Adipocyte (in vitro differentiated cells): ENCODE data around the gene ERG.

Source experiments
- DNase-seq: peaks from one replicate; pipeline ENCODE4 v3.0.0-alpha.2; 2015; ENCODE audit warnings: low read depth
- H3K27me3 ChIP-seq: replicated peaks from 2 replicates; pipeline ENCODE4 v1.7.0; 2013; ENCODE audit warnings: mild to moderate bottlenecking, low read length, moderate library complexity; ENCODE audit not compliant: control insufficient read depth, insufficient read depth
- H3K36me3 ChIP-seq: 2 replicates; pipeline ENCODE4 v1.7.0; 2013; ENCODE audit warnings: low read length, mild to moderate bottlenecking, moderate library complexity; ENCODE audit not compliant: control insufficient read depth, insufficient read depth, severe bottlenecking
- H3K4me1 ChIP-seq: 2 replicates; pipeline ENCODE4 v1.7.0; 2013; ENCODE audit warnings: mild to moderate bottlenecking, low read length, moderate library complexity; ENCODE audit not compliant: control insufficient read depth, insufficient read depth
- H3K4me3 ChIP-seq: 2 replicates; pipeline ENCODE4 v1.7.0; 2013; ENCODE audit warnings: mild to moderate bottlenecking, low read length, moderate library complexity
- H3K9ac ChIP-seq: 2 replicates; pipeline ENCODE4 v1.7.0; 2013; ENCODE audit warnings: mild to moderate bottlenecking, low read length, moderate library complexity
- H3K9me3 ChIP-seq: 2 replicates; pipeline ENCODE4 v1.7.0; 2013; ENCODE audit warnings: mild to moderate bottlenecking, low read length, moderate library complexity; ENCODE audit not compliant: control insufficient read depth

The ERG gene

DNA sequence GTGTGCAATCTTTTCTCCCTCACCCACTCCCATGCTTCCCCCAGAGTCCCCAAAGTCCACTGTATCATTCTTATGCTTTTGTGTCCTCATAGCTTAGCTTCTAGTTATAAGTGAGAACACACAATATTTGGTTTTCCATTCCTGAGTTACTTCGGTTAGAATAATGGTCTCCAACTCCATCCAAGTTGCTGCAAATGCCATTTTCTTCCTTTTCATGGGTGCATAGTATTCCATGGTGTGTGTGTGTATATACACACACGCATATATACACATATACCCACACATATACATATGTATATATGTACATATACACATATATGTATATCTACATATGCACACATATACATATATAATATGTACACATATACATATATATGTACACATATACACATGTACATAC is 69.3 kb downstream of the ERG start:
- DNase-seq: no peak
- Histone ChIP-seq H3K27me3 (peaks cover 10% of the 10 kb centered on the region), H3K4me3 (no peak overlapping the region), H3K36me3 (no peaks in the 10 kb centered on the region), H3K4me1 (no peaks in the 10 kb centered on the region), H3K9ac (no peak overlapping the region), H3K9me3 (no peaks in the 10 kb centered on the region)

DNA sequence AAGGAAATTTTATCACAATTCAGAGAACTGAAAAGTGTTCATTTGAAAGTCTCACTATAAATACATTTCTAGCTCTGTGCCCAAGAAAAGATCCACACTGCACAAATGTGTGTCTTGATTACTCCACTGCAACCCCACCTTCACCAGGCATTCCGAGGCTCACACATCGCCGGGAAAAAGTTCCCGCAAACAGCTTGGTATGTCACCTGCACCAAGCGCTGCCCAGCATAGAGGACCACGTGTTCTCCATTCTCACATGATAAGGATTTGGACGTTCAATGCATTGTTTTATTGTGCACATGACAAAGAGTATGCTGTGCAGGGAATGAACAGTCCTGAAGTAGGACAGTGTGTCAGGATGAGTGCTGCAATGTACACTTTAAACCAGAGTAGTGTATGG is 70.1 kb downstream of the ERG start:
- Histone ChIP-seq H3K4me1 (no peaks in the 10 kb centered on the region), H3K9ac (no peak overlapping the region), H3K36me3 (no peaks in the 10 kb centered on the region), H3K4me3 (no peak overlapping the region), H3K9me3 (no peaks in the 10 kb centered on the region), H3K27me3 (peaks cover 10% of the 10 kb centered on the region)
- no peak for DNase-seq

DNA sequence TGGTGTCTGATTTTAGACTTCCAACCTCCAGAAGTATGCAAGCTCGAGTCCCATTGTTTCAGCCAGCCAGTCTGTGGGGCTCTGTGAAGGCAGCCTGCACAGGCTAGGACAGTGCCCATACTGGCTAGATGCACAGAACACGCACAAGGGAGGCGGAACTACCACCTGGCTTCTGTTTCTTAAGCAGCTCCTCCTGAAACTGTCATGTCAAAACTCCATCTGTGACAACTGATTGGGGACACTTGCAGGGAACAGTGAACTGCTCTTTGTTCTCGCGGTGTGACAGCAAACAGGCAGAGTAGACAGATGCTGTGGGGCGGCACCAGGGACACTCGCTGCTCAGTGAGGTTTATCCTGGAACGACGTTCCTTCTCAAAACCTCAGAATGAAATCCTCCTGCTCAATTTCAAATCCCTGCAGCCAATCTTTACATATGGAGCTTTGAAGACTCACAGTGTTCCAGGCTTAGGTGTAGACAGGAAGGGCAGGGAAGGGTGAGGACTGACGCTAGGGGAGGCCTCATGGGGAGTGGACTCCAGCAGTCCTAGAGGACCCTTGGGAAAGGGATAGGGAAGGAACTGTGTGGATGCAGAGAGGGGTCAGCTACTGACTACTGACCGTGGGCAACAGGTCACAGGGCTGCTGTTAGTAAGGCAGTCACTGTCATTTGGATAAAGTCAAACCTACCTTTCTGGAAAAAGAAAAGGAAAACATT is 73.8 kb downstream of the ERG start:
- Histone ChIP-seq H3K4me1 (no peaks in the 10 kb centered on the region), H3K9me3 (no peaks in the 10 kb centered on the region), H3K4me3 (no peak overlapping the region), H3K9ac (no peak overlapping the region), H3K27me3 (peaks cover 10% of the 10 kb centered on the region), H3K36me3 (no peaks in the 10 kb centered on the region)
- DNase-seq: no peak

DNA sequence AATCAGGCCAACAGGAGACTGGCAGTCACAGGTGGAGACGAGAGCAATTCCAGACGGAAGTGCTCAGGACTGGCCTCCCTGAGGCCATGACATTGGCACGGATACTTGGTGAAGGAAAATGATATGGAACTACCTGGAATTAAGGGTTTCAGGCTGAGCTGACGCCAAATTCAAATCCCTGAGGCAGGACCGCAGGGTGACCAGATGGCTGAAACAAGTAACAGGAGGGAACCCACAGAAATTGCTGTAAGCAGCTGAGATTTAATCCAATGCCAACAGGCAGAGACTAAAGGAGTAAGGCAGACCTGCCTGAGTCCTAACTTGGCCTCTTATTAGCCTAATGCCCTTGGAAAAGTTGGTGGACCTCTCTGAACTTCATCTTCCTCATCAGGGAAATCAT is 76.2 kb downstream of the ERG start:
- Histone ChIP-seq H3K4me3 (no peak overlapping the region), H3K9me3 (no peaks in the 10 kb centered on the region), H3K36me3 (no peaks in the 10 kb centered on the region), H3K27me3 (peaks cover 3% of the 10 kb centered on the region), H3K4me1 (no peaks in the 10 kb centered on the region), H3K9ac (no peak overlapping the region)
- DNase-seq: no peak

DNA sequence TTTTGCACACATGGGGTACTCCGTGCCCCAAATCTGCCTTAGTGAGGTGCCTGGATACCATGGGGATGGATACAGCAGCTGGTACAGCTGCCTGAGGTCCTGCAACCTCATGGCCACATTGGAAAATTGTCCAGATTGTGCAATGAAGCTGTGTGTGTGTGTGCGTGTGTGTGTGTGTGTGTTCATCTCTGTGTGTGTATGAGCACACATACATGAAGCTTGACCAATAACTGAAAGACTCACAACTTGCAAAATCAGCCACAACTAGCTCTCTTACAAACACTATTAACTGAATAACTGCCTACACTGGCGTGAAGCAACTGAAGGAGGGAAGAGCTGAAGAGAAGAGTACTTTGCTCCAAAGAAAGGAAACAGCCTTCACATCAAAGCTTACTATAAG is 78.1 kb downstream of the ERG start:
- Histone ChIP-seq H3K9me3 (no peaks in the 10 kb centered on the region), H3K36me3 (no peaks in the 10 kb centered on the region), H3K4me3 (no peak overlapping the region), H3K27me3 (peaks cover 3% of the 10 kb centered on the region), H3K9ac (no peak overlapping the region), H3K4me1 (no peaks in the 10 kb centered on the region)
- no peak for DNase-seq

DNA sequence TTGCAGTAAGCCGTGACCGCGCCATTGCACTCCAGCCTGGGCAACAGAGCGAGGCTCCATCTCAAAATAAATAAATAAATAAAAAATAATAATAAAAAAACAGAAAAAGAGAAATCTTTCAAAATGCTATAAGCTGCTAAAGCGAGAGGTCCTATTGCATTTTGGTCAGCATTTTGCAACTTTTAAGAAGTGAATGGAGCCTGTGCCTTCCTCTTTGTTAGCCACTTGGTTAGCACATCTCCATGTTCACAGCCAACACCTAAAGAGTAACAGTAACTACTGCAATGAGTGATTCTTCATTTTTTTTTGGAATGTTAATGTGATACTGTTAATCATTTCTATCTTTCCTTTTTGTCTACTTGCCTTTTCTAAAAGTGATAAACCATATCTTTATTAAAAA is 80.6 kb downstream of the ERG start:
- Histone ChIP-seq H3K4me3 (no peak overlapping the region), H3K4me1 (no peaks in the 10 kb centered on the region), H3K9ac (no peak overlapping the region), H3K27me3 (no peaks in the 10 kb centered on the region), H3K9me3 (no peaks in the 10 kb centered on the region), H3K36me3 (no peaks in the 10 kb centered on the region)
- no peak for DNase-seq

DNA sequence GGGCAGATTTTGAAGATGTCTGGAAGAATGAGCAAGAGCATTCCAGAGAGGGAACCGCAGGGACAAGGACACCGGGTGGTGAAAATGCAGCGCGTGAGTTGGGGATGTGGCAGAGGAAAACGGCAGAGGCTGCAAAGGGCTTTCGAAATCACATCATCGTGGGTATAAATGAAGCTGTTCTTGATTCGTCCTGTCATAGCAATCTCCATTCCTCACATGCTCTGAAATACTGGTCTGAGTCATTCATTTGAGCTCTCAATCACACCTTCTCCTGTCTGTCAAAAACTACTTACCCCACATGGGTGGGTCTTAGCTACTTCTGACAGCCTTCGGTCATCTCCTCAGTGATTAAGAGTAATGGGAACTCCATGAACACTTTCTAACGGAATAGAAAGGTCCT is 81.5 kb downstream of the ERG start:
- Histone ChIP-seq H3K4me3 (no peak overlapping the region), H3K36me3 (no peaks in the 10 kb centered on the region), H3K9me3 (no peaks in the 10 kb centered on the region), H3K27me3 (no peaks in the 10 kb centered on the region), H3K9ac (no peak overlapping the region), H3K4me1 (no peaks in the 10 kb centered on the region)
- no peak for DNase-seq

DNA sequence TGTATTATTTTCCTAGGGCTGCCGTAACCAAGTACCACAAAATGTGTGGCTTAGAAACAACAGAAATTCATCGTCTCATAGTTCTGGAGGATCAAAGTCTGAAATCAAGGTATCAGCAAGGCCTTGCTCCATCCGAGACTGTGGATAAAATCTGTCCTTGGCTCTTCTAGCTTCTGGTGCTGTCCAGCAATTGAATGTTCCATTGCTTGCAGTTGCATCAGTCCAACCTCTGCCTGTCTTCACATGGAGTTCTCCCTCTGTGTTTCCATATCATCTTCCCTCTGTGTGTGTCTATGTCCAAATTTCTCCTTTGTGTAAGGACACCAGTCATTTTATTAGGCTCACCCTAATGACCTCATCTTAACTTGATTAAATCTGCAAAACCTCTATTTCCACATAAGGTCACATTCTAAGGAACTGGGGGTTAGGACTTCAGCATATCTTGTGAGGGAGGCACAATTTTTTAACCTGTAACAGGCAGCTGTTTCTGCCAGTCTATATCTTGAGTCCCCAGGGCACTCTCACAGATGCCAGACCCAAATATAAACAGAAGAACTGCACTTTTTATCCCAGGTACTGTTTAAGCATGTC is 84.2 kb downstream of the ERG start:
- peak; percentile 46 for DNase-seq
- Histone ChIP-seq H3K4me3 (no peak overlapping the region), H3K36me3 (no peaks in the 10 kb centered on the region), H3K9ac (no peak overlapping the region), H3K9me3 (no peaks in the 10 kb centered on the region), H3K4me1 (no peaks in the 10 kb centered on the region), H3K27me3 (no peaks in the 10 kb centered on the region)

DNA sequence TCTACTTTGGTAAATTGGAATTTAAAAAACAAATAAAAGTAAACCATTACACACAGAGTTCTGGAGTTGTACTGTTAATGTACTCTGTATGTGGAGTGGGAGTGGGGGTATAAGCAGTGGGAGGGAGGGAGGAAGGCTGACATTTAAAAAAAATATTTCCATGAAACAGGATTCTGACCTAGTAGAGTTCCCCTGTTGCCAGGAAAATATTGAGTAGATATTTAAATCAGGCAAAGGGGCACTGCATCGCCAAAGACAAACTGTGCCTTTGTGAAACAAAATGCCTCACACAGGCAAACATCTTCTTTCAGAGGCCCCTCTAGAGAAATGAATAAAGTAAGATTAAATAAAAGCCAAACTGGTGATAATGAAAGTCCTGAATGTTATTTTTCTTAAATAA is 87.8 kb downstream of the ERG start:
- H3K36me3 ChIP-seq: no peaks in the 10 kb centered on the region
- no peaks in the 10 kb centered on the region for H3K27me3 ChIP-seq
- no peak overlapping the region for H3K9ac ChIP-seq
- DNase-seq: no peak
- H3K9me3 ChIP-seq: no peaks in the 10 kb centered on the region
- no peaks in the 10 kb centered on the region for H3K4me1 ChIP-seq
- H3K4me3 ChIP-seq: no peak overlapping the region

DNA sequence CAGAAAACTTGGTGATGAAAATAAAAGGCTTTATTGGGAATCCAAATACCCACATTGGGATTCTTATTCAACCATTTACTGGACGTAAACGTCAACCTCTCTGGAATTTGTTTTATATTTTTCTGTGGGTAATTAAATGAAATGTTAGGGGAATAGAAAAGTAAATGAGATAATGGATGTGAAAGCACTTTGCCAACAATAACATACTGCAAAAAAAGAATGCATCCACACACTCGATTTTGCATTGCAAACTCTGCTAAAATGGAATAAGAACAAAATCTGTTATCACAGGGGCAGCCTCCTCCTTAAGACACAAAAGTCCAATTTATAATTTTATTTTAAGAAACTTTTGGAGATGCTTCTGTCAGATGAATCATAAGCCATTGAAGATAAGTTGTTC is 88.4 kb downstream of the ERG start:
- H3K27me3 ChIP-seq: no peaks in the 10 kb centered on the region
- no peak overlapping the region for H3K4me3 ChIP-seq
- H3K9me3 ChIP-seq: no peaks in the 10 kb centered on the region
- DNase-seq: no peak
- H3K4me1 ChIP-seq: no peaks in the 10 kb centered on the region
- no peak overlapping the region for H3K9ac ChIP-seq
- no peaks in the 10 kb centered on the region for H3K36me3 ChIP-seq

DNA sequence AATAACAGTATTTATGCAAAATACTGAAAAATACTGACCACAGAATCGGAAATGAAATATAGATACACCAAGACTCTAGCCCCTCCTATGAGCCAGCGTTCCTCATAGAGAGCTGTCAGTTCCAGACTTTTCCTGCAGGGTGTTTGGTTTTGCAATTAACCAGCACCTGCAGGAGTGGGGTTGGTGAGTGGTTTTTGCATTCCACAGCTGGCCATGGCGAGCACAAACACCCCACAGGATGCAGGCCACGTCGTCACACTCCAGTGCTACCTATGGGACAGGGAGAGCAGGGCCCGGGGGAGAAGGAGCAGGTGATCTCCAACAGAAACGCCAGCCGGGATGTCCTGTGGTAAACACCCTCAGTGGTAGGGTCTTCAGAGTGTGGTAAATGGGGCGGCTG is 94.1 kb downstream of the ERG start:
- Histone ChIP-seq H3K4me3 (no peak overlapping the region), H3K36me3 (no peaks in the 10 kb centered on the region), H3K27me3 (no peaks in the 10 kb centered on the region), H3K9me3 (no peaks in the 10 kb centered on the region), H3K4me1 (no peaks in the 10 kb centered on the region), H3K9ac (no peak overlapping the region)
- no peak for DNase-seq

DNA sequence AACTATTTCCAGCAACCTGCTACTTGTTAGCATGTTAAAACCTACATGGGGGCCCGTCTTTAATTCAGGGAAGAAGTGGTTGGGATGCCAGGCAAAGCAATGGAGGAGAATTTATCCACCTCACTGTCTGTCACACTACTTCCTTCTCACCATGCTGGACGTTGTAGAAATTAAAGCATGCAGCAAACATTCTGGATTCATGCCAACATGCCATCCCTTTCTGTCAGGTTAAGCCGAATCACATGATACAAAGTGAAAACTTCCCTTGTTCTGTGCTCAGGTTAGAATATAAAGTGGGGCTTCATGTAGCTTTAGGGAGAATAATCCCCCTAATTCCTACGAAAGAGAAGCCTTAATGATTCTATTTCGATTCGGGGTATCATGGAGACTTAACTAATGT is 95.5 kb downstream of the ERG start:
- H3K9me3 ChIP-seq: no peaks in the 10 kb centered on the region
- no peak overlapping the region for H3K4me3 ChIP-seq
- H3K9ac ChIP-seq: no peak overlapping the region
- no peaks in the 10 kb centered on the region for H3K27me3 ChIP-seq
- H3K4me1 ChIP-seq: no peaks in the 10 kb centered on the region
- no peak for DNase-seq
- no peaks in the 10 kb centered on the region for H3K36me3 ChIP-seq
